RCC 7860 (cell line): ENCODE measurements around the gene KIAA1614.

Experiments used
- DNase-seq: peaks from one replicate; pipeline ENCODE4 v3.0.0-alpha.2; 2015; ENCODE audit warnings: low spot score
- FAIRE-seq: peaks from 2 replicates; lab custom pipeline; 2012; peaks lifted over from hg19 to GRCh38; lab: Jason Lieb, UNC

Gene KIAA1614

GRCh38 chr1:180981596-180982387, 69.1 kb downstream of the KIAA1614 start:
- no peak for DNase-seq
- FAIRE-seq, result no peak

GRCh38 chr1:180982422-180982821, 69.7 kb downstream of the KIAA1614 start:
- no peak for DNase-seq
- FAIRE-seq, result no peak

GRCh38 chr1:180988253-180988752, 75.6 kb downstream of the KIAA1614 start:
- FAIRE-seq (no peak), DNase-seq (no peak)

- DNase-seq, result no peak
- no peak for FAIRE-seq
Measured at GRCh38 chr1:180994262-180994661, 81.6 kb downstream of the KIAA1614 start.

GRCh38 chr1:180997843-180998504, 85.3 kb downstream of the KIAA1614 start:
- DNase-seq (no peak), FAIRE-seq (no peak)
